PFSK-1 (cell line): ENCODE measurements around the gene ST6GALNAC2.

Experiments used
- FOXP2 ChIP-seq: optimal IDR thresholded peaks from 2 replicates; pipeline ENCODE3; 2011; ENCODE audit warnings: borderline replicate concordance, control low read depth, inconsistent platforms; ENCODE audit not compliant: insufficient read depth; ENCODE audit errors: extremely low read length, extremely low read depth
- POLR2AphosphoS5 ChIP-seq: IDR thresholded peaks from 2 replicates; pipeline ENCODE4 v1.6.1; 2012; ENCODE audit warnings: low read depth, mild to moderate bottlenecking, control low read depth, low read length, moderate library complexity
- REST ChIP-seq, 2 experiments: IDR thresholded peaks; 2 replicates each; pipeline versions ENCODE4 v1.6.1 to v1.8.0; 2011 to 2012; ENCODE audit warnings: low read depth in 2 of 2, low read length in 2 of 2, control low read depth in 1 of 2, inconsistent platforms in 1 of 2, mild to moderate bottlenecking in 1 of 2, moderate library complexity in 1 of 2; ENCODE audit not compliant: insufficient read depth in 1 of 2
- SIN3A ChIP-seq: IDR thresholded peaks from 2 replicates; pipeline ENCODE4 v1.6.1; 2012; ENCODE audit warnings: mild to moderate bottlenecking, low read length, moderate library complexity, borderline replicate concordance; ENCODE audit not compliant: insufficient read depth
- TAF1 ChIP-seq: IDR thresholded peaks from 2 replicates; pipeline ENCODE4 v1.6.1; 2012; ENCODE audit warnings: low read length, control low read depth, borderline replicate concordance; ENCODE audit not compliant: insufficient read depth

DNA sequence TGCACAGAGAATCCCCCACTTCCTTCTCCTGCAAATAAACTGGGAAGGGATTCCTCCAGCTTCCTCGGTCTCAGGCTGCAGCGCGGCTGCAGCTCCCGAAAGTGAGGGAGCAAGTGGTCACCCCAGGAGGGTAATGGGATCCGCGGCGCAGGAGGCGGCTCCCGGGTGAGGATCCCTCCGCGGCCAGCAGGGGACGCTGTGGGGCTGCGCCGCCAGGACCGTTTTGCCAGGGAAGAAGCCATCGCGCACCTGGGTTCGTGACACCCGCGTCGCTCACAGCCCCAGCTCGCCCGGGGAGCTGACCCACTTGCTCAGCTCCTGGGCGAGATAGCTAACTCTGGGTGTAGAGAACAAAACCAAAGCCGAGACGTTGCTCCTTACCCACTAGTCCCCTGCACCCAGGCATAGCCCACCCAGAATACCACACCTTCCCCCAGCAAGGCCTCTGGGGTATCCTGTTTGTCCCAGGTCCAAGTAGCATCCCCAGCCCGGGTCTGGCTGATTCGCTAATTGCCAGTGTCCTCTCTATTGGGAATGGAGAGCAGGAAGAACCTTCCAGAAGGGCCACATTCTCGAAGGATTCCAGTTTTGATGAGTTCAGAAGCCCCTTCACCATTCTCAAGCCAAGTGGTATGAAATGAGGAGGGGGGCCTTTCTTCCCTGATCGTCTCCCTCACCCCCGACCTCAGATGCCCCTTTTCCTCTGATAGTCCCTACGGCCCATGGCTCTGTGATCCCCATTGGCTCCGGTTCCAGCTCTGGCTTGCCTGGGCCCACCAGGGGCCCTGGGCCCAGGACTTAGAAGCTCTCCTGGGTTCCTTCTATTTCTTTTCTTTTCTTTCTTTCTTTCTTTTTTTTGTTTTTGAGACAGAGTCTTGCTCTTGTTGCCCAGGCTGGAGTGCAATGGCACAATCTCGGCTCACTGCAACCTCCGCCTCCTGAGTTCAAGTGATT is 62.3 kb downstream of the ST6GALNAC2 start:
- TF ChIP-seq POLR2AphosphoS5 (no peak), SIN3A (no peak), TAF1 (no peak), FOXP2 (peak; percentile 86), REST (IDR thresholded peaks at IDR 0.05; ENCODE audit: insufficient read depth in 1 of 2, low read depth in 2 of 2, low read length in 2 of 2) (no peak)
